ENCODE data around the gene PKD2.

PKD2 gene

GRCh38 chr4:88037447-88037846 is 30.0 kb downstream of the PKD2 start:
- FAIRE-seq (no peak), DNase-seq (ENCODE audit: insufficient read length, low spot score) (no peak)
- TF ChIP-seq CTCF (IDR thresholded peaks at IDR 0.05; ENCODE audit: insufficient read depth, missing control alignments), result no peak

GRCh38 chr4:88037936-88038335 is 30.5 kb downstream of the PKD2 start:
- no peak for TF ChIP-seq CTCF (IDR thresholded peaks at IDR 0.05; ENCODE audit: insufficient read depth, missing control alignments)

GRCh38 chr4:88040707-88041106 is 33.3 kb downstream of the PKD2 start:
- no peak for TF ChIP-seq CTCF (IDR thresholded peaks at IDR 0.05; ENCODE audit: insufficient read depth, missing control alignments)
- FAIRE-seq (no peak), DNase-seq (ENCODE audit: insufficient read length, low spot score) (no peak)

More at GRCh38 chr4:88037936-88038335, 30.5 kb downstream of the PKD2 start:
- DNase-seq (ENCODE audit: insufficient read length, low spot score) (no peak), FAIRE-seq (no peak)

- FAIRE-seq, result no peak
- DNase-seq (ENCODE audit: insufficient read length, low spot score), result no peak
- TF ChIP-seq CTCF (IDR thresholded peaks at IDR 0.05; ENCODE audit: insufficient read depth, missing control alignments), result no peak
Measured at GRCh38 chr4:88041626-88042025, 34.2 kb downstream of the PKD2 start.

- FAIRE-seq, result no peak
- DNase-seq (ENCODE audit: insufficient read length, low spot score), result no peak
- no peak for TF ChIP-seq CTCF (IDR thresholded peaks at IDR 0.05; ENCODE audit: insufficient read depth, missing control alignments)
Measured at GRCh38 chr4:88043001-88043400, 35.6 kb downstream of the PKD2 start.

GRCh38 chr4:88043586-88044340 is 36.3 kb downstream of the PKD2 start:
- no peak for DNase-seq (ENCODE audit: insufficient read length, low spot score)
- FAIRE-seq, result no peak
- no peak for TF ChIP-seq CTCF (IDR thresholded peaks at IDR 0.05; ENCODE audit: insufficient read depth, missing control alignments)

GRCh38 chr4:88045021-88045420 is 37.6 kb downstream of the PKD2 start:
- FAIRE-seq, result no peak
- no peak for TF ChIP-seq CTCF (IDR thresholded peaks at IDR 0.05; ENCODE audit: insufficient read depth, missing control alignments)

More at GRCh38 chr4:88045021-88045420, 37.6 kb downstream of the PKD2 start:
- no peak for DNase-seq (ENCODE audit: insufficient read length, low spot score)
